Activated naive CD4-positive, alpha-beta T cell treated with anti-CD3 and anti-CD28 coated beads, Interleukin-2, amount 50 U/mL, for 24 hours (primary cell): ENCODE data around the gene CRELD2.
A peak's percentile ranks its signal among the peaks of the same experiment; 100 is the strongest.

Source experiments
- H3K27ac Mint-ChIP-seq: one replicate; pipeline ENCODE4 v1.8.0; 2021; ENCODE audit warnings: mild to moderate bottlenecking, mixed read lengths
- H3K27me3 Mint-ChIP-seq: one replicate; pipeline ENCODE4 v1.8.0; 2021; ENCODE audit warnings: mixed read lengths
- H3K36me3 Mint-ChIP-seq: one replicate; pipeline ENCODE4 v1.8.0; 2021; ENCODE audit warnings: mixed read lengths
- H3K4me1 Mint-ChIP-seq: one replicate; pipeline ENCODE4 v1.8.0; 2021; ENCODE audit warnings: mixed read lengths
- H3K4me3 Mint-ChIP-seq: one replicate; pipeline ENCODE4 v1.8.0; 2021; ENCODE audit warnings: mild to moderate bottlenecking, mixed read lengths
- H3K9me3 Mint-ChIP-seq: one replicate; pipeline ENCODE4 v1.8.0; 2021; ENCODE audit warnings: mixed read lengths

The CRELD2 gene

DNA sequence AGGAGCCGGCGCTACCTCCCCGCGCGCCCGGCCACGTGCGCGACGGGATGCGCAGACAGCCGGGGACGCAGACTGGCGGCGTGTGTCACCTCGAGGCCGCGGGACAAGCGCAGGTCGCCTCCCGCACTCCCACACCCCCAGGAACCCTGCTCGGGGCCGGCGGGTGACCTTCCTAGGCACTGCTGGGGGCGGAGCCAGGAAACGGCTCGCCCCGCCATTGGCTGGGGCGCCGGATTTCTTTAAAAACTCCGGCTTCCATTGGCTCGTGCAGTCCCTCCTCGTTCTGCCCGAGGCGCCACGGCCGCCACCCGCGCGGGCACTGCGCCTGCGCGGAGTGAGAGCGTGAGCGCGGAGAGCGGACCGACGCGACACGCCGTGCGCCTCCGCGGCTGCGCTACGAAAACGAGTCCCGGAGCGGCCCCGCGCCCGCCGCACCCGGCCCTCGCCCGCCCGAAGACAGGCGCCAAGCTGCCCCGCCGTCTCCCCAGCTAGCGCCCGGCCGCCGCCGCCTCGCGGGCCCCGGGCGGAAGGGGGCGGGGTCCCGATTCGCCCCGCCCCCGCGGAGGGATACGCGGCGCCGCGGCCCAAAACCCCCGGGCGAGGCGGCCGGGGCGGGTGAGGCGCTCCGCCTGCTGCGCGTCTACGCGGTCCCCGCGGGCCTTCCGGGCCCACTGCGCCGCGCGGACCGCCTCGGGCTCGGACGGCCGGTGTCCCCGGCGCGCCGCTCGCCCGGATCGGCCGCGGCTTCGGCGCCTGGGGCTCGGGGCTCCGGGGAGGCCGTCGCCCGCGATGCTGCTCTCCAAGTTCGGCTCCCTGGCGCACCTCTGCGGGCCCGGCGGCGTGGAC, 41.9 kb downstream of the CRELD2 start, which contains the start of gene PIM3:
Gene PIM3, plus strand, starts transcription at position 614 of the 846 bp plus-strand sequence. Its CDS starts 176 bp downstream, at position 790.
- peaks cover 18% of the 10 kb centered on the region for H3K36me3 Mint-ChIP-seq
- H3K4me3 Mint-ChIP-seq = peak within 1 kb of the TSS; percentile 90
- peaks cover 15% of the 10 kb centered on the region for H3K4me1 Mint-ChIP-seq
- peak within 1 kb of the TSS; percentile 93 for H3K27ac Mint-ChIP-seq
- no peaks in the 10 kb centered on the region for H3K27me3 Mint-ChIP-seq
- no peaks in the 10 kb centered on the region for H3K9me3 Mint-ChIP-seq

DNA sequence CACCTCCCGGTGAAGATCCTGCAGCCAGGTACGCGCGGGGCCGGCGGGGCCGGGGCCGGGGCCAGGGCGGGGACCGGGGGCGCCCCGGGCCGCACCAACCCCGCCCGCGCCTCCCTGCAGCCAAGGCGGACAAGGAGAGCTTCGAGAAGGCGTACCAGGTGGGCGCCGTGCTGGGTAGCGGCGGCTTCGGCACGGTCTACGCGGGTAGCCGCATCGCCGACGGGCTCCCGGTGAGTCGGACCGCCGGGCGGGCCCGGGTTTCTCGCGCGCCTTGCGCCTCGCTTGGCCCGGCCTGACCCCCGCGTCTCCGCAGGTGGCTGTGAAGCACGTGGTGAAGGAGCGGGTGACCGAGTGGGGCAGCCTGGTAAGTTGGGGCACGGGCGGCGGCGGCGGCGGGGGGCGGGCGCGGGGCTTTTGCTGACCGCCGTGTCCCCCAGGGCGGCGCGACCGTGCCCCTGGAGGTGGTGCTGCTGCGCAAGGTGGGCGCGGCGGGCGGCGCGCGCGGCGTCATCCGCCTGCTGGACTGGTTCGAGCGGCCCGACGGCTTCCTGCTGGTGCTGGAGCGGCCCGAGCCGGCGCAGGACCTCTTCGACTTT, 42.7 kb downstream of the CRELD2 start:
- Mint-ChIP-seq H3K27ac (peak overlapping the region; percentile 93), H3K4me1 (peaks cover 17% of the 10 kb centered on the region), H3K4me3 (peak overlapping the region; percentile 90), H3K9me3 (no peaks in the 10 kb centered on the region), H3K36me3 (peaks cover 18% of the 10 kb centered on the region), H3K27me3 (no peaks in the 10 kb centered on the region)

DNA sequence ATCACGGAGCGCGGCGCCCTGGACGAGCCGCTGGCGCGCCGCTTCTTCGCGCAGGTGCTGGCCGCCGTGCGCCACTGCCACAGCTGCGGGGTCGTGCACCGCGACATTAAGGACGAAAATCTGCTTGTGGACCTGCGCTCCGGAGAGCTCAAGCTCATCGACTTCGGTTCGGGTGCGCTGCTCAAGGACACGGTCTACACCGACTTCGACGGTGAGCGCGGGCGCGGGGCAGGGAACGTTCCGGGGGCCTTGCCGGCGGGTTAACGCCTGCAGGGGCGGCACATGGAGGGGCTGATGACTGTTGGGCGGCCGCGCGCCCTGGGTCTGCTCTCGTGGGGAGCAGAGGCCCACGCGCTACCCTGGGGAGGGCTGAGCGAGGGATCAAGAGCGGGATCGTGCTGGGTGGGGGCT, 43.2 kb downstream of the CRELD2 start:
- peaks cover 21% of the 10 kb centered on the region for H3K4me1 Mint-ChIP-seq
- no peaks in the 10 kb centered on the region for H3K9me3 Mint-ChIP-seq
- peaks cover 18% of the 10 kb centered on the region for H3K36me3 Mint-ChIP-seq
- H3K27me3 Mint-ChIP-seq = no peaks in the 10 kb centered on the region
- H3K4me3 Mint-ChIP-seq = peak overlapping the region; percentile 90
- H3K27ac Mint-ChIP-seq = peak overlapping the region; percentile 93

DNA sequence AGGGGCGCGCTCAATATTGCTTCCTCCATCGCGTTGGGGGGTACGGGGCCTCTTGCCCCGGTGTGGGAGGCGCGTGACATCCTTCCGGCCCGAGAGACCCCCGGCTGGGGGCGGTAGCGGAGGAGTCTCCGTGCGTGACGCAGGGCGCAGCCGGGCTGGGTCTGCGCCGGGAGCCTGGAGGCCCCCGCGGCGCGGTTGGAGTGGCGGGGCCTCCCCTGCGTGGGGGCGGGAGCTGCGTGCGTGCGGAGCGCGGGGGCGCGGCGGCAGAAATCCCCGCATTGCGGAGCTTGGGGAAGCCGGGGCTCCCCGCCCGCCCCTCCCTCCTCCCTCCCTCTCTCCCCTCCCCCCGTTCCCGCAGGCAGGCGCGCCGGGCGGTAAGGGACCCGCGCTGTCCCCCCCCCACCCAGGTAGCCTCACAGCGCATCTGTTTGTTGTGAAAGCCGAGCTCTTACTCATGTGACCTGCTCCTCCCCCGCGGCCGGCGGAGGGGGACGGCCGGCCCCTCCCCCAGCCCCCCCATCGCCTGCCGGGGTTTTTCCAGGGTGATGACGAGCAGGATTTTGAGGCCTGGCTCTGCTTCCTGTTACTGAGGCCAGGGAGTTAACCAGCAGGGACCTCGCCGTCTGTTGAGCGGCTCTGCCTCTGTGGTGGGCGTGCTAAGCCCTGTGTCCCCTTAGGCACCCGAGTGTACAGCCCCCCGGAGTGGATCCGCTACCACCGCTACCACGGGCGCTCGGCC, 43.7 kb downstream of the CRELD2 start:
- peaks cover 18% of the 10 kb centered on the region for H3K36me3 Mint-ChIP-seq
- peak overlapping the region; percentile 93 for H3K27ac Mint-ChIP-seq
- H3K27me3 Mint-ChIP-seq = no peaks in the 10 kb centered on the region
- no peaks in the 10 kb centered on the region for H3K9me3 Mint-ChIP-seq
- H3K4me3 Mint-ChIP-seq = peak overlapping the region; percentile 92
- peaks cover 25% of the 10 kb centered on the region for H3K4me1 Mint-ChIP-seq

DNA sequence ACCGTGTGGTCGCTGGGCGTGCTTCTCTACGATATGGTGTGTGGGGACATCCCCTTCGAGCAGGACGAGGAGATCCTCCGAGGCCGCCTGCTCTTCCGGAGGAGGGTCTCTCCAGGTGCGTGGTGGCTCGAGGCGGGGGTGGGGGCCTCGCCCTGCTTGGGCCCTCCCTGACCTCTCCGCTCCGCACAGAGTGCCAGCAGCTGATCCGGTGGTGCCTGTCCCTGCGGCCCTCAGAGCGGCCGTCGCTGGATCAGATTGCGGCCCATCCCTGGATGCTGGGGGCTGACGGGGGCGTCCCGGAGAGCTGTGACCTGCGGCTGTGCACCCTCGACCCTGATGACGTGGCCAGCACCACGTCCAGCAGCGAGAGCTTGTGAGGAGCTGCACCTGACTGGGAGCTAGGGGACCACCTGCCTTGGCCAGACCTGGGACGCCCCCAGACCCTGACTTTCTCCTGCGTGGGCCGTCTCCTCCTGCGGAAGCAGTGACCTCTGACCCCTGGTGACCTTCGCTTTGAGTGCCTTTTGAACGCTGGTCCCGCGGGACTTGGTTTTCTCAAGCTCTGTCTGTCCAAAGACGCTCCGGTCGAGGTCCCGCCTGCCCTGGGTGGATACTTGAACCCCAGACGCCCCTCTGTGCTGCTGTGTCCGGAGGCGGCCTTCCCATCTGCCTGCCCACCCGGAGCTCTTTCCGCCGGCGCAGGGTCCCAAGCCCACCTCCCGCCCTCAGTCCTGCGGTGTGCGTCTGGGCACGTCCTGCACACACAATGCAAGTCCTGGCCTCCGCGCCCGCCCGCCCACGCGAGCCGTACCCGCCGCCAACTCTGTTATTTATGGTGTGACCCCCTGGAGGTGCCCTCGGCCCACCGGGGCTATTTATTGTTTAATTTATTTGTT, 44.6 kb downstream of the CRELD2 start:
- Mint-ChIP-seq H3K4me1 (peaks cover 28% of the 10 kb centered on the region), H3K27me3 (no peaks in the 10 kb centered on the region), H3K36me3 (peaks cover 18% of the 10 kb centered on the region), H3K27ac (peak overlapping the region; percentile 83), H3K9me3 (no peaks in the 10 kb centered on the region), H3K4me3 (peak overlapping the region; percentile 92)

DNA sequence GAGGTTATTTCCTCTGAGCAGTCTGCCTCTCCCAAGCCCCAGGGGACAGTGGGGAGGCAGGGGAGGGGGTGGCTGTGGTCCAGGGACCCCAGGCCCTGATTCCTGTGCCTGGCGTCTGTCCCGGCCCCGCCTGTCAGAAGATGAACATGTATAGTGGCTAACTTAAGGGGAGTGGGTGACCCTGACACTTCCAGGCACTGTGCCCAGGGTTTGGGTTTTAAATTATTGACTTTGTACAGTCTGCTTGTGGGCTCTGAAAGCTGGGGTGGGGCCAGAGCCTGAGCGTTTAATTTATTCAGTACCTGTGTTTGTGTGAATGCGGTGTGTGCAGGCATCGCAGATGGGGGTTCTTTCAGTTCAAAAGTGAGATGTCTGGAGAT, 45.2 kb downstream of the CRELD2 start:
- H3K4me1 Mint-ChIP-seq = peaks cover 26% of the 10 kb centered on the region
- H3K36me3 Mint-ChIP-seq = peaks cover 18% of the 10 kb centered on the region
- peak overlapping the region; percentile 92 for H3K4me3 Mint-ChIP-seq
- no peaks in the 10 kb centered on the region for H3K27me3 Mint-ChIP-seq
- no peaks in the 10 kb centered on the region for H3K9me3 Mint-ChIP-seq
- H3K27ac Mint-ChIP-seq = peak overlapping the region; percentile 83

DNA sequence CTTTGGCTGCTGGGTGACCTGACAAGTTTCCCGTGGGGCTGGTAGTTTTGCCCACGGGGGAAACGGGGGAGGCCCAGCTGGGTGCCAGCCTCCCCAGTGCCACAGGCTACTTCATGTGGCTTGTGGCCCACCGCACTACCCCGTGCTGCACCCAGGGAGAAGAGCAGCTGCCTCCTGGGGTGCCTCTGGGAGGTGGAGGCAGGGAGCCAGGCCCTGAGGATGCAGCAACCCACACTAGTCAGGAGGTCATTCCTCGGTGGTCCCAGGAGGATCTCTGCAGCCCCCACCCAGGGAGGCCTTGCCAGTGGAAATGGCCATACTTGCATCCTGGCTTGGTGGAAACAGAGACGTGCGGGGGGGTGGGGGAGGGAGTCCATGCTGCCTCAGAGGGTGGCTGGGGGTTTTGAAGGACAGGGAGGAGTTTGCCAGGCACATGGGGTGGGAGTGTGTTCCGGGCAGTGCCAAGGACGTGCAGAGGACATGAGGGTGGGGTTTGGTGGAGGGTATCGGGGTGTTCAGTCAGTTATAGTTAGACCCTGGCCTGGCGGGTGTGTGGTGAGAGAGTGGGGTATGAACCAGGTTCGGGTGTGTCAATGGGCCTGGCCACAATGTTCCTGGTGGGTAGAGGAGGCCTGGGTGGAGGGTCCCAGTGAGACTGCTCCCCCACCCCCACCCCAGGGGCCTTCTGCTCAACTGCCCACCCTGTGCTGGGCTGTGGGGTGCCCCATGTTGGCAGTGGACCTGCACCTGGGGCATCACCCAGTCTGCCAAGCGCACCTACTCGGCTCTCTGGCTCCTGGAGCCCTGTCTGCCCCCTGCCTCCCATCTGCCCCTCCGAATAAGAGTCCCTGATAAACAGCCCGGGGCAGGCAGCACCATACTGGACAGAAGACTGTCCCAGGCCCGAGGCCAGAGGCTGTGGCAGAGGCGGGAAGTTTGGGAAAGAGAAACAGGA, 46.0 kb downstream of the CRELD2 start:
- Mint-ChIP-seq H3K36me3 (peaks cover 18% of the 10 kb centered on the region), H3K9me3 (no peaks in the 10 kb centered on the region), H3K27ac (peak overlapping the region; percentile 83), H3K4me3 (peak overlapping the region; percentile 92), H3K4me1 (peaks cover 26% of the 10 kb centered on the region), H3K27me3 (no peaks in the 10 kb centered on the region)

DNA sequence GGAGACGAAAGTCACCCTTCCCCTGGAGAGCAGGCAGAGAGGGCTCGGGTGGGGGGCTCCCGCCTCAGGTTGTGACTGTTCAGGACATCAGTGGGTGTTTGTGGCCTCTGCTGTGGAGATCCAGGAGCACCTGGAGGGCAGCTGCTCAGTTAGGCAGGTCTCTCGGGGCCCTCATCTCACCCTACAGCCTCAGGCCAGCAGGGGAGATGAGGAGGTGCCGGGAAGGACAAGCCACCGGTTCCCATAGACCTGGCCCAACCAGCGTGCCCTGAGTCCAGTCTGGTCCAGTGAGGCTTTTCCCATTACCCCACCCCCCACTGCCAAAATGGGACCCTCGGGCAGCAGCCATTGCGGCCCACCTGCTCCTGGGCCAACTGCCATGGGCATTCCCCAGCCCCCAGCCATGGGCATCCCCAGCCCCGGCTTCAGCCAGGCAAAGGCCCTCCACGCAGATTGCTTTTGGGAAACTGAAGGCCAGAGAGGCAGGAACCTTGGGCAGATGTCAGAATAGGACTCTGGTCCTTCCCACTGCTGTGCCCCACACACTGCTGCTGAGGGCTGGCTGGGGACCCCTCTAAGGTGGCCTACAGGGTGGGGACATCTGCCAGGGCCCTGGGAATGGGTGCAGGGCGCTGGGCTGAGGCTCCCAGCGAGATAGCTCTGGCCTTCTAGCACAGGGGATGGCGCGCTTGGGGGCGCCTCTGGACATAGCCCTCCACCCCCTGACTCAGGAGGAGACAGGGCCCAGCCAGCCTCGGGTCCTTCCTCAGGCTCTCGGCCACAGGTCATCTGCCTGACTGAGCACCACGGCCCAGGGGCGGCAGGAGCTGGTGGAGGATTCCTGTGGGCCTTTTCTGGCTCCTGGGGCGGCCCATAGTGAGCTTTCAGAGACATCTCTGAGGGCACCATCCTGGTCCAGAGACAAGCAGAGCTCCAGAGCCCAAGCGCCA, 46.9 kb downstream of the CRELD2 start:
- Mint-ChIP-seq H3K9me3 (no peaks in the 10 kb centered on the region), H3K36me3 (peaks cover 18% of the 10 kb centered on the region), H3K27me3 (no peaks in the 10 kb centered on the region), H3K4me1 (peaks cover 28% of the 10 kb centered on the region), H3K4me3 (peak overlapping the region; percentile 92), H3K27ac (peak overlapping the region; percentile 35)

DNA sequence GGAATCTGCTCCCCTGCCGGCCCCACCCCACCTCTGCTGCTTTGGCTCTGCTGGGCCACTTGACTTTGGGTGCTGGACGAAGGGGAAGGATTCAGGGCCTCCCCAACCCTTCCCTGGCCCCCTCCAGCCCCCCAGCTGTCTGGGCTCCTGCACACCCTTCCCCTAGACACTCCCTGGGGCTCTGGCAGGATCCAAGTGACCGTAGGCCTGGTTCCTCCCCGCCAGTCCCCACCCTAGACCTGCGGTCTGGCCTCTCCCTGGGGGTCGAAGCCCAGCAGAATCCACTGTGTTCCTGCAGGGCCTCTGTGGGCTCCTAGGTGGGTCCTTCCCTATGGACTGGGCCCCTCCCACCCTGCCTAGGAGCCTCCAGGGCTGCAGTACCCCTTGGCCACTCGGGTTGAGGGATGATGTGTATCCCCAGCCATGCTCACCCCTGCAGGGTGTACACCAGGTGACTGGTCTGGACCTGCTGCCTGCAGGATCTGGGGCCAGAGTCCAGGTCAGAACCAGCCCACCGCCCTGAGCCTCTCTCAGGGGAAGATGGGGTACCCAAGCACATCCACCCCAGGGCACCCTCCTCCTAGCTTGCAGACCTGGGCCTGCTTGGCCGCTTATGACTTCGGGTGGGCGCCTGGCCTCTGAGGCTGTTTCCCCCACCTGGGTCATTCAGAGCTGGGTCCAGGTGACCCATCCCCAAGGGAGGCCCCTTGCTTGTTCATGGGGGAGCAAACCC, 47.8 kb downstream of the CRELD2 start:
- peak overlapping the region; percentile 12 for H3K27ac Mint-ChIP-seq
- peaks cover 18% of the 10 kb centered on the region for H3K36me3 Mint-ChIP-seq
- H3K27me3 Mint-ChIP-seq = no peaks in the 10 kb centered on the region
- H3K9me3 Mint-ChIP-seq = no peaks in the 10 kb centered on the region
- peaks cover 33% of the 10 kb centered on the region for H3K4me1 Mint-ChIP-seq
- peak overlapping the region; percentile 42 for H3K4me3 Mint-ChIP-seq

DNA sequence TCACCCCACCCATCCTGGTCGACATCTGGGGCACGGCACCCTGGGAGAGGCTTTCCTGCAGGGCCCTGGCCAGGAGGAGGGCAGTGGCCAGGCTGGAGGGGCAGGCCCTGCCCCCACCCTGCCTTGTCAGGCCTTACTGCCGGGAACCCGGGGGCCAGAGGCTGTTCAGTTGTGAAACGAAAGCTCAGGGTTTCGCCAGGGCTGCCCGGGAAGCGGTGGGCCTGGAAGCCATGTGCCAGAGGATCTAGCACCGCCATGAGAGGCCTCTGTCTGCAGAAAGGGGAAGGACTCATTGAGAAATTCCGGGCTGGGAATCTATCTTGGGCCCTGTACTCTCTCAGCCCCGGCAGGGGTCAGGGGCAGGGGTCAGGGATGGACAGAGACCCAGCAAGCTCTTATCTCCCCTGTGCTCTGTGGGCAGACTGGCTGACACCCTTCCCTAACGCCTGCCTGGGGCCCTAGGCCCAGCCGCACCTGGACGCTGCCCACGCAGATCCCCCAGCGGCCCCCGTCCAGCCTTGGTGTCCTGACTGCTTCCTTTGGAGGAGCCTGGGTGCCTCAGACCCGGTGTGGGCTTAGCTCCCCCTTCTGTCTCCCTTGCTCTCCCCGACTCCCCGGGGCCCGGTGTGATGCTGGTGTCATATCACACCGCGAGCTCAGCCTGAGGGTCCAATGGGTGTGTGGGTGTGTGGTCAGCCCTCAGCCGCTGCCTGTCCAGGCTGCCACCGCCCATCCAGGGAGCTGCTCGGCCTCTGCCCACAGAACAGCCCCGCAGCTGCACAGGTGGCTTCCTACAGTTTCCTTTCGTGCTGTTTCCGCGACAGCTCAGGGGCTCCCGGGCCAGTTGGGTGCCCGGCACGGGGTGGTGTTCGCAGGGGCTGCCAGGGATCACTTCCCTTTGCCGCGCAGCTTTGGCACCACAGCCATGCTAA, 48.6 kb downstream of the CRELD2 start:
- Mint-ChIP-seq H3K36me3 (peaks cover 13% of the 10 kb centered on the region), H3K9me3 (no peaks in the 10 kb centered on the region), H3K4me1 (peaks cover 33% of the 10 kb centered on the region), H3K27me3 (no peaks in the 10 kb centered on the region), H3K27ac (no peak overlapping the region), H3K4me3 (peak overlapping the region; percentile 47)

DNA sequence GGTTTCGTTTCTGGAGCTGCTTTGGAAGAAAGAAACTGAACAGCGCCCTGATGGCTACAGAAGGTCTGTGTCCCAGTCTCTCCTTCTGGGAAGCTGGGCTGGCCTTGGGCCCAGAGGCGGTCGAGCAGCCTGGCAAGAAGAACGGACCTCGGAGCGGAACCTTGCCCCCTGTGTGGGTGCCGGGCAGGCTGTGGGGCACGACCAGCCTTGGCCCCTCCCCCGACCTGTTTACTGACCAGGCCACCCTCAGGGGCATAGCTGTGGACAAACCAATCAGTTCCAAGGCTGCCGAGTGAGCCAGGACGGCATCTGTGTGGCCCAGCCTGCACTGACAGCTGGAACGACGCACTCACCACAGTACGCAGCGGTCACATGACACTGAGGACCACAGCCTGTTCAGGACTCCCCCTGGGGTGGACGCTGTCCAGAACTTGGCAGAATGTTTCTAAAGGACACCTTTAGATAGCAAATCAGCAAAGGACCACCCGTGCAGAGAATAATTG, 49.3 kb downstream of the CRELD2 start:
- Mint-ChIP-seq H3K27ac (peak overlapping the region; percentile 12), H3K9me3 (no peaks in the 10 kb centered on the region), H3K36me3 (peaks cover 11% of the 10 kb centered on the region), H3K27me3 (no peaks in the 10 kb centered on the region), H3K4me3 (no peak overlapping the region), H3K4me1 (peaks cover 33% of the 10 kb centered on the region)
